GM18870 (cell line): ENCODE data around the gene TNFRSF18.

Experiments used
- ATAC-seq: cut with Tn5 transposase; IDR thresholded peaks from one replicate; pipeline ENCODE4 v1.9.1; 2021; ENCODE audit warnings: moderate library complexity; ENCODE audit not compliant: unreplicated experiment

The TNFRSF18 gene

GRCh38 chr1:1167398-1167821 lies 39.0 kb downstream of the TNFRSF18 start:
- ATAC-seq: no peak

GRCh38 chr1:1166642-1167397 lies 39.6 kb downstream of the TNFRSF18 start:
- ATAC-seq: no peak

- ATAC-seq: no peak
These were observed 40.4 kb downstream of the TNFRSF18 start for GRCh38 chr1:1165900-1166421.

DNA sequence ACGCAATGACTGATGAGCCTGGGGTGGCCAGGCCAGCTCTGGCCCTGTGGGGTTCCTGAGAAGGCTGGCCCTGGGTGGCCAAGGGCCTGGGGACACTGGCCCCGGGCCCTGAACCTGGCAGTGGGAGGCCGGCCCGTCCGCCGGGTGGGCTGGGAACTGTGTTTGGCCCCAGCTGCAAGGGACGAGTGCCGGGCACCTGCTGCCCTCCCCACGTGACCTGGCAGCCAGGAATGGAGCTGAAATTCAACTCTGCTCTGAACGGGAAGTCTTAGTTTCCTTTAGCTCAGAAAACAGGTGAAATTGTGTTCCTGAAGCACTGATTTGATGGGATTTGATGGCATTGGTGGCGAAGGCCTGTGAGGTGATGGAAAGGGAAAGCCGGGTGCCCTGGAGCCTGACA lies 40.9 kb downstream of the TNFRSF18 start:
- ATAC-seq: no peak

DNA sequence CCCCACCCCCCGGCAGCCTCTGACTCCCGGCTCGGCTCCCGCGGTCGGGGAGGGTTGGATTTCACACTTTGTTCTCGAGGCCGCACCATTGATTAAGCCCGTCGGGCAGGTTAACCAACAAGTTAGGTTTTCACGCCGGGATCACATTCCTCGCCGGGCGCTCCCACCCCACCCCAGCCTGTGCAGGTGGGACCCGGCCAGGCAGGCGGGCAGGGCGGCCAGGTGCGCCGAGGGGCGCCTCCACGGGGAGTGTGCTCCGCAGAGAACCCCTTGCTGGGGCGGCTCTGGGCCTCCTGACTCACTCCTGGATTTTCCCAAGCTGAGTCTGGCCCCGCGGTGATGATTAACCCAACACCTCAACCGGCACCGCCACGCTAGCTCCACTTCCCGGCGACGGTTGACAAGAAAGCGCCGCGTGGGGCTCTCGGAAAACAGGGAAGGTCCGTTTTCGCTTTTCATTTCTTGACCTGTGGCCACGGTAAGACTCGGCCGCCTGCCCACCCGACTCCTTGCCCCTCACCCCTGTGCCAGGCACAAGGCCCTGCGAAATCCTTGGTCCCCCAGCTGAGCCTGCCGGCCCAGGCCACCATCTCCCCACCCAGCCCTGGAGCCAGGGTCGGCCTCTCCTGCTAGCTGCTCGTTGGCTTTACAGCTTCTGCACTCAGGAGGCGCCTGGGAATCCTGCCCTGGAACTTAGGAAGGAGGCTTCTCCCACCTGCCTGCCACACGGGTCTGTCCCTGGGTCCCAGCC lies 41.5 kb downstream of the TNFRSF18 start:
- no peak for ATAC-seq

- no peak for ATAC-seq
These were observed 42.1 kb downstream of the TNFRSF18 start for GRCh38 chr1:1164361-1164700.

DNA sequence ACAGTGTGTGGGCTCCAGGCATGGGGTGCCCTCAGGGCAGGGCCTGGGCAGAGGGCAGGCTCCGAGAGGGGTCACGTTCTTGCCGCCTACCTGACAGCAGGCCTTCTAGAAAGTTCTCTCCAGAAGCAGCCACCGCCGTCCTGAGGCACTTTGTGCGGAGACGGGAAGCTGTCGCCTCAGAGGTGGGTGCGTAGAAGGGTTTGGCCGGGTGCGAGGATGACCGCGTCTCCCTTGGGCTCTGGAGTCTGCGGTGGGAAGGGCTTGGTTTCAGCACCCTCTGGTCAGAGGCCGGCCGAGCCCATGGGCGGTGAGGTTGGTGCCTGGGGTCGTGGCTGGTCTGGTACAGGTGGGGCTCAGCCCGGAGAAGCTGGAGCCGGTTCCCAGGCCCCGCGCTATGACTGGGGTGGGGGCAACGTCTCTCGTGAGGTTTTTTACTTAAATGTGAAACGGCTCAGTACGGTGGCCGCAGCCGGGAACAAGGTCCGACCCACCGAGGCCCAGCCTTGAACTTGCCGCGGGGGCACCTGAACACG lies 42.8 kb downstream of the TNFRSF18 start:
- no peak for ATAC-seq

GRCh38 chr1:1162597-1163537 lies 43.5 kb downstream of the TNFRSF18 start:
- ATAC-seq: no peak

DNA sequence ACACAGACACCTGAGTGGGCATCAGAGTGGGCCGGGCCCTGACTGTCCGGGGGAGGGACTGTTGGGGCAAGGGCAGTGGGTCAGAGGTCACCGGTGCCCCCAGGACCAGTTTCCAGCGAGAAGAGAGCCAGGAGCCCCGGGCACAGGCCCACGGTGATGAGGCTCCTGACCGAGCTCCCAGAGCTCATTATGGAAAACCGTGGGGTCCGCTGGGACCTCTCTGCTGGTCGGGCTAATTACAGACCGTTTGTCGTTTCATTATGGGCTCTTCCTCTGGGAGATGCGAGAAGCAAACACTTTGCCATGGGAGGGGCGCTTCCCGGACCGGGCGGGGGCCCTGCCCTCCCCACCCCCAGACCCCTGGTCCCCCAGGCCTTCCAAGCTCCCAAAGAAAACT lies 44.7 kb downstream of the TNFRSF18 start:
- ATAC-seq: no peak

GRCh38 chr1:1161078-1161682 lies 45.2 kb downstream of the TNFRSF18 start:
- ATAC-seq: no peak

DNA sequence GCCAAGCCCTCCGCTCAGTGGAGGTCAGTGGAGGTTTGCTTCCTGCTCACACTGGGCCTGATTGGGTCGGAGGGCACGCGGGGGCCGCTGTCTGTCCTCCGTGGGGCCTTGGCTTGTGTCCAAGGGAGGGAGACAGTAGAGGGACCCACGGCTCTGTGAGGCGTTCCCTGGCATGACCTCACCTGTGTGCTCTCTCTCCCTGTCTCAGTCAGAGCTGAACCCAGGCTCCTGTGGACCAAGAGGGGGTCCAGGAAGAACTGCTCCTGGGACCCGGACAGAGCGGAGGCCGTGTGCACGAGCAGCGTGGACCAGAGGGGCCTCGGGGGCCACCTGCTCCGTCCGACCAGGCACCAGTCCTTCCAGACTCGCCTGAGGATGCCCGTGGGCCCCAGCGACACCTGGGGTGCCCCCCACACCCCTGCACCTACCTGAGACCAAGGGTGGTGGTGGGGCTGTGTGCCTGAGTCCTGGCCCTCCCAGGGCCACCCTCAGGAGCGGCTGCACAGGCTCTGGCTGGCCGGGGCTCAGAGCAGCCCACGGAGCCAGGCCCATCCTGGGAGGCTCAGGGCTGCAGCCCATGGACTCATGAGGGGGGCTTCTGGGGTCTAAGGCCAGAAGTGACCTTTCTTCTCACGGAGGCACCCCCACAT lies 46.0 kb downstream of the TNFRSF18 start:
- ATAC-seq: no peak

DNA sequence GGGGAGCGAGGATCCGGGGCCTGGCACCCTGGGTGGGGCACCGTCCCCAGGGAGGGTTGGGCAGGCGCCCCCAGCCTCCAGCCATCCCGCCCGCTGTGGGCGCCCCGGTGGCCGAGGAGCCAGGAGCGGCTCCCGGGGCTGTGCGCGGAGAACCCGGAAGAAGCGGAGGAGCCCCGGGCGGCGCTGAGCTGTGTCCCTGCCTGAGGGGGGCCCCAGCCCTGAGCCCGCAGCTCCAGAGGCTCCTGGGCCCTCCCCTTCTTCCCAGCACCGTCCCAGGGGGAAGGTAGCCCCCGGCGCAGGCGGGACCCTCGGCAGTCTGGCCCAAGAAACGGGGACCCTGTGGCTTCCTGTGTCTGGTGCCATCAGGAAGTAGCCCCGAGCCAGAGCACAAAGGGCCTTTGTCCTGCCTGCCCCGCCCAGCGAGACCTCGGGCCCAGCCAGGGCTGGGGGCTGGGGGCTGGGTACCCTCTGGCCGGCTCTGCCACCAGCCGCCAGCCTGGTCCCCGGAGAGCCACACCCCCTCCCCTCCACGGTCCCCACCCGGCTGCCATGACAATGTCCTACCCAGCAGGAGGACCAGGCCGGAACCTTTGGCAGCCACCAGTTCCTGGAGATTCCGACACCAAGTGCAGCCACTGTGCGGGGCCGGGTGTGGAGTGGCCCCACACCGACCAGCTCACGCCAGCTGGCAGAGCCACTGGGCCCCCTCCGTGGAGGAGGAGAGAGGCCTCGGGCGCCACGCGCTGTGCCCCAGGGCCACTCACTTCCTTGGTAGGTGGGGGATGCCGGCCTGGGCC lies 48.3 kb downstream of the TNFRSF18 start:
- ATAC-seq: no peak

GRCh38 chr1:1157426-1157913 lies 48.9 kb downstream of the TNFRSF18 start:
- no peak for ATAC-seq

DNA sequence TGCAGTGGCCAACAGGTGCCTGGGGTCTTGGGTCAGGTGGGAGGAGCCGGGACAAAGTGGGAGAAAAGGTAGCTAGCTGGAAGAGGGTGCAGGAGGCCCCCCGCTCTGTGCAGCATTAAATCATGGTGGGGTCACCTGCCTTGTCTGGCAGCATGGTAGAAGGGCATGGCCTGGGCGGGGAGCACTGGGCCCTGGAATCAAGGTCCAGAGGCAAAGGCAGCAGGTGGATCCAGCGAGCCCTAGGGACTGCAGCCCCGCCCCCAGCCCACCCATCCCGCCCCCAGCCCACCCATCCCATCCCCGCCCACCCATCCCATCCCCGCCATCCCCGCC lies 49.4 kb downstream of the TNFRSF18 start:
- ATAC-seq: no peak

GRCh38 chr1:1156140-1157032 lies 50.0 kb downstream of the TNFRSF18 start:
- ATAC-seq: no peak

- ATAC-seq: no peak
These were observed 51.1 kb downstream of the TNFRSF18 start for GRCh38 chr1:1155258-1155657.

DNA sequence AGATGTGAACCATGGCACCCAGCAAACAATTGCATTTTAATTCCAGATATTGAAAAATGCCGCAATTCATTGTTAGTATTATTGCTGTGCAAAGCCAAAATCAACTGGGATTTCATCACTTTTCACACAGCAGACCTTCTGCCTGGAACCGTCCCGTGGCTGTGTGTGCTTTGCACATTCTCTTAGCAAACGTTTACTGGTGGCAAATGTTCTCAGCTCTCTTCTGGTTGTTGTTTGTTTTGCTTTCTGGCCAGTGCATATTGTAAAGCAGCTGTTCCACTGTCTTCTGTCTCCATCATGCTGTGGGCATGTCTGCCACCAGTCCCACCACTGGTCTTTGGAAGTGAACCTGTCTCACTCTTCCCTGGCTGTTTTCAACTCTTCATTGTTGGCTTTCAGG lies 52.5 kb downstream of the TNFRSF18 start:
- no peak for ATAC-seq
